ENCODE data around the gene SNX20.

The SNX20 gene

DNA sequence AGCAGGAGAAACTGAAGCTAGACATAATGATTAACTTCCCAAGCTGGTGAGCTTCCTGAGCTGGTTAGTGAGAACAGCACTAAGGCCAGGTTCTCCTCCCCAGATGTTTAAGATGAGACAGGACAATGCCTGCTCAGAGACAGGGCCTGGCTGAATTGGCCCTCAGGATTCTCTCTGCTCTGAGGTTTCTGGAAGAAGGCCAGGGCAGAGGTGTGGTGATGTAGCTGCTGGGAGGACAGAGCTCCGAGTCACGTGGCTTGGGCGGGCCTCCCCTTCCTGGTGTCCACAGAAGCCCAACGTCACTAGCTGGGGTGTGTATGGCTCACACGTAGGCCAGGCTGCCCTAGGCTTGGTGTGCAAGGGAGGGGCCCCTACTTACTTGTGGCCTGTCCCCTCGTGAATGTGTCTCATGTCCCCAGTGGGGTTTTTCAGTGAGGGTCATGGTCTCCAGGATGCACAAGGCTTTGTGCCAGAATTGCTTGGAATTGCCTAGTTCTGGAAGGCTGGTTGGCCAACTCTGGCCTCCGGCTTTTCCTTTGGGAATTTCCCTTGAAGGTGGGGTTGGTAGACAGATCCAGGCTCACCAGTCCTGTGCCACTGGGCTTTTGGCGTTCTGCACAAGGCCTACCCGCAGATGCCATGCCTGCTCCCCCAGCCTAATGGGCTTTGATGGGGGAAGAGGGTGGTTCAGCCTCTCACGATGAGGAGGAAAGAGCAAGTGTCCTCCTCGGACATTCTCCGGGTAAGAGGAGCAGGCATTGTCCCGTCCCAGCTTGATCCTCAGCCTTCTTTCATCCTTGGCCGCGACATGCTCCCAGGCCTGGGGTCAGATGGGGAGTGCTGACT, 15.7 kb upstream of the SNX20 start:
- TF ChIP-seq, protein P1, sequence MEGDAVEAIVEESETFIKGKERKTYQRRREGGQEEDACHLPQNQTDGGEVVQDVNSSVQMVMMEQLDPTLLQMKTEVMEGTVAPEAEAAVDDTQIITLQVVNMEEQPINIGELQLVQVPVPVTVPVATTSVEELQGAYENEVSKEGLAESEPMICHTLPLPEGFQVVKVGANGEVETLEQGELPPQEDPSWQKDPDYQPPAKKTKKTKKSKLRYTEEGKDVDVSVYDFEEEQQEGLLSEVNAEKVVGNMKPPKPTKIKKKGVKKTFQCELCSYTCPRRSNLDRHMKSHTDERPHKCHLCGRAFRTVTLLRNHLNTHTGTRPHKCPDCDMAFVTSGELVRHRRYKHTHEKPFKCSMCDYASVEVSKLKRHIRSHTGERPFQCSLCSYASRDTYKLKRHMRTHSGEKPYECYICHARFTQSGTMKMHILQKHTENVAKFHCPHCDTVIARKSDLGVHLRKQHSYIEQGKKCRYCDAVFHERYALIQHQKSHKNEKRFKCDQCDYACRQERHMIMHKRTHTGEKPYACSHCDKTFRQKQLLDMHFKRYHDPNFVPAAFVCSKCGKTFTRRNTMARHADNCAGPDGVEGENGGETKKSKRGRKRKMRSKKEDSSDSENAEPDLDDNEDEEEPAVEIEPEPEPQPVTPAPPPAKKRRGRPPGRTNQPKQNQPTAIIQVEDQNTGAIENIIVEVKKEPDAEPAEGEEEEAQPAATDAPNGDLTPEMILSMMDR (IDR thresholded peaks at IDR 0.05): no peak
- DNase-seq (ENCODE audit: low spot score): no peak
- H3K4me3 ChIP-seq: no peak overlapping the region
- peak overlapping the region in 1 of 2 donors; percentile 57 for H3K27ac ChIP-seq

- Histone ChIP-seq H3K4me3 (no peak overlapping the region), H3K27ac (peak overlapping the region in 1 of 2 donors; percentile 57)
- TF ChIP-seq, protein P1 (IDR thresholded peaks at IDR 0.05): no peak
- no peak for DNase-seq (ENCODE audit: low spot score)
Observed at GRCh38 chr16:50696126-50696525, 15.0 kb upstream of the SNX20 start.

DNA sequence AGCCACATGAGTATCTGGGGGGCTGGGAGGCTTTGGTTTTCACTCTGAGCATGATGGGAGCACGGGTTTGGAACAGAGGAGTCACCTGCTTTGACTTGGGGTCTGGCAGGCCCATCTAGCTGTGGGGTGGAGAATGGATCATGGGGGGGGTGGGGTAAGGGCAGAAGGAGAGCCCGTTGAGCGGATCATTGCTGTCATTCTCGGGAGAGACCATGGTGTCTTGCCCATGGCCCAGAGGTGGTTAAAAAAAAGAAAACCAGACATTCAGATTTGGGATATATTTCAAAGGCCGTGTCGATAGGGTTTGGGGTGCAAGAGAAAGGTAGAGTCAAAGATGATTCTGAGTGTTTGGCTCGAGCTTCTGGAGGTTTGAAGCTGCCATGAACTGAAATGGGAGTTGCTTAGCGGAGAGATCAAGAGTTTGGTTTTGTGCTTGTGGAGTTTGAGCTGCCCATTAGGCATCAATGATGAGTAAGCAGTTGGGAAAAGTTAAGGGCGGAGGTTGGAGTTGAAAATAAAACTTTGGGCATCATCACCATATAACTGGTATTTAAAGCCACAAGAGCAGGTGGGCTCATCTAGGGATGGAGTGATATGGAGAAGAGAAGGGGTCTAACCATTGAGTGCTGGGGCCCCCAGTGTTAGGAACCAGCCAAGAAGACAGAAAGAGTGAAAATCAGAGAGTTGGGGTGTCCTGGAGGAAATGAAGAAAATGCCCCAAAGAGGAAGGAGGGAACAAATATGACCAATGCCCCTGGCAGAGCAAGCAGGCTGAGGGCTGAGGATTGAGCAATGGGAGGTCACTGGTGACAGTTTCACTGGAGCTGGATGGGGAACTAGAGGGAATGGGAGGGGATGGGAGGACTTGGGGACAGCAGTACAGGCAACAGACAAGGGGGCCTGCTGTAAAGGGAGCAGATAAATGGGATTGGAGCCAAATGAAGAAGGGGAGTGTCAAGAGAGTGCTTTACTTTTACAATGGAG, 14.2 kb upstream of the SNX20 start:
- H3K27ac ChIP-seq: peak overlapping the region in 1 of 2 donors; percentile 57
- DNase-seq (ENCODE audit: low spot score): no peak

GRCh38 chr16:50694206-50694605, 13.1 kb upstream of the SNX20 start:
- Histone ChIP-seq H3K4me3 (peak overlapping the region; percentile 80), H3K27ac (no peak overlapping the region)
- no peak for DNase-seq (ENCODE audit: low spot score)
- TF ChIP-seq, protein P1 (IDR thresholded peaks at IDR 0.05): no peak

More for the DNA sequence above, 14.2 kb upstream of the SNX20 start:
- no peak overlapping the region for H3K4me3 ChIP-seq
- TF ChIP-seq, protein P1 (IDR thresholded peaks at IDR 0.05): no peak

DNA sequence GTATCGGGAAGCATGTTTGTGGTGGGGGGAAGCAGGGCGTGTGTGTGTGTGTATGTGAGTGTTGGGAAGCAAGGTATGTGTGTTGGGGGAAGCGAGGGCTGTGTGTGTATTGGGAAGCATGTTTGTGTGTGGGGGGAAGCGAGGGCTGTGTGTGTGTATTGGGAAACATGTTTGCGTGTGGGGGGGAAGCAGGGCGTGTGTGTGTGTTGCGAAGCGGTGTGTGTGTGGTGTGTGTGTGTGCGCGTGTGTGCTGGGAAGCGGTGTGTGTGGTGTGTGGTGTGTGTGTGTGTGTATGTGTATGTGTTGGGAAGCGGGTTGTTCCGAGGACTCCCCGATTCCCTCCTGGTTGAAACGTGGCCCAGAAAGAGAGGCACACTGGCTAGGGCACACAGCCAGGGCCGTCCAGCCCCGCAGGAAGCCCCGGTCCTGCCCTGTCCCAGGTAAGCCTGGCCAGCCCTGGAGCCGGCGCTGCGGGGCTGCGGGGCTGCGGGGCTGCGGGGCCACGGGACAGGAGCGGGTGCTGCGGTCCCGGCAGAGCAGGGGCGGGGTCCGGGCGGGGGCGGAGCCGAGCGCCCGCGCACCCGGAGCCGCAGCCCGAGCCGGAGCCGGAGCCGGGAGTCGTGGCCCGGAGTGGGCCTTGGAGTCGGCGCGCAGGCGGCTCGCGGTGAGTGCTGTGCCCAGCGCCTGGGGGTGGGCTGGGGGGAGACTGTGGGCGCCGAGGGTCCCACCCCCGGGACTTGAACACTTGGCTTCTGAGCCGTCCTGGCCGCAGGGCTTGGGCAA, 12.1 kb upstream of the SNX20 start, which contains the start of gene NOD2:
NOD2 (plus strand) TSS at position 608 of the 783 bp plus-strand sequence. CDS start 5,890 bp downstream, outside the sequence.
- no peak for DNase-seq (ENCODE audit: low spot score)
- Histone ChIP-seq H3K27ac (peak within 1 kb of the TSS in 1 of 2 donors; percentile 52), H3K4me3 (peak within 1 kb of the TSS; percentile 80)
- TF ChIP-seq, protein P1 (IDR thresholded peaks at IDR 0.05): no peak

DNA sequence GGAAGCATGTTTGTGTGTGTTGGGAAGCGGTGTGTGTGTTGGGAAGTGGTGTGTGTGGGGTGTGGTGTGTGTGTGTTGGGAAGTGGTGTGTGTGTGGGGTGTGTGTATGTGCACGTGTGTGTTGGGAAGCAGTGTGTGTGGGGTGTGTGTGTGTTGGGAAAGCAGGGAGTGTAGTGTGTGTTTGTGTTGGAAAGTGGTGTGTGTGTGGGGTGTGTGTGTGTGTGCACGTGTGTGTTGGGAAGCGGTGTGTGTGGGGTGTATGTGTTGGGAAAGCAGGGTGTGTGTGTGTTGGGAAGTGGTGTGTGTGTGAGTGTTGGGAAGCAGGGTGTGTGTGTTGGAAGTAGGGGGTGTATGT, 11.5 kb upstream of the SNX20 start:
- DNase-seq (ENCODE audit: low spot score): no peak
- Histone ChIP-seq H3K4me3 (no peak overlapping the region), H3K27ac (no peak overlapping the region)
- TF ChIP-seq, protein P1 (IDR thresholded peaks at IDR 0.05): no peak
